HCT116 (cell line): ENCODE measurements around the gene YBX2. TPM values are rescaled to one million over a fixed set of nuclear protein-coding genes. Genes with fewer than 3 reads are reported as not detected.

ENCODE experiments used
- ATAC-seq: fragments of 200-7000 bp; cut with Tn5 transposase; 2 replicates; pipeline ENCODE4 v1.9.1; 2020; ENCODE audit warnings: mild to moderate bottlenecking, moderate library complexity
- BruUV-seq: library from RNA; stranded (reverse); fragments of 400-500 nt; replicated peaks from 2 replicates; lab custom pipeline; 2021; lab: Mats Ljungman, UMichigan
- CTCF ChIA-PET: fragments of 300-600 bp; sonication (Branson Sonifier 250); formaldehyde crosslinking; loops from one replicate; lab custom pipeline; 2021; ENCODE audit warnings: antibody characterized with exemption; lab: Charles Lee
- POLR2A ChIA-PET: fragments of 300-600, 350-600 bp; sonication (Branson Sonifier 250); formaldehyde crosslinking; loops from one replicate; lab custom pipeline; 2021; ENCODE audit warnings: antibody characterized with exemption; lab: Charles Lee
- RAD21 ChIA-PET, 2 experiments: fragments of 300-600 bp; sonication (Branson Sonifier 250); formaldehyde crosslinking; loops; one replicate each; lab custom pipeline; 2023; ENCODE audit warnings: low total read pairs in 2 of 2; ENCODE audit not compliant: uncharacterized antibody in 2 of 2, unreplicated experiment in 2 of 2, low non-redundant PET in 1 of 2; lab: Charles Lee
- DNase-seq: peaks from one replicate; pipeline ENCODE4 v3.0.0-alpha.2; 2010; ENCODE audit warnings: low read depth, low spot score
- H2AFZ ChIP-seq: fragments of 200-600 bp; shearing (Covaris generic), sonication (generic); 2 replicates; pipeline ENCODE4 v1.6.1; 2017; ENCODE audit warnings: low read depth, mixed run types, mixed read lengths, antibody characterized with exemption, low read length; ENCODE audit not compliant: poor library complexity, severe bottlenecking
- H3K27ac ChIP-seq: 2 replicates; pipeline ENCODE4 v1.5.1; 2012; ENCODE audit warnings: low read depth, low read length
- H3K27me3 ChIP-seq: fragments of 200-600 bp; sonication (generic); 2 replicates; pipeline ENCODE4 v1.6.1; 2016; ENCODE audit warnings: mixed run types, low read length, mixed read lengths; ENCODE audit not compliant: insufficient read depth
- H3K36me3 ChIP-seq, 2 experiments: fragments of 200-500 bp in 1 of 2; fragments of 200-600 bp in 1 of 2; sonication (Bioruptor generic) in 1 of 2; sonication (generic) in 1 of 2; 2 replicates each; pipeline versions ENCODE4 v1.5.1 to v1.6.1; 2014 to 2016; ENCODE audit warnings: low read length in 2 of 2, inconsistent platforms in 1 of 2, mixed read lengths in 1 of 2, mixed run types in 1 of 2; ENCODE audit not compliant: insufficient read depth in 2 of 2, control insufficient read depth in 1 of 2
- H3K4me1 ChIP-seq, 2 experiments: fragments of 200-600 bp in 1 of 2; sonication (generic) in 1 of 2; 2 replicates each; pipeline versions ENCODE4 v1.5.1 to v1.6.1; 2012 to 2017; ENCODE audit warnings: low read length in 2 of 2, inconsistent platforms in 1 of 2, mild to moderate bottlenecking in 1 of 2, mixed read lengths in 1 of 2, mixed run types in 1 of 2, moderate library complexity in 1 of 2; ENCODE audit not compliant: insufficient read depth in 2 of 2, control insufficient read depth in 1 of 2
- H3K4me2 ChIP-seq: fragments of 200-600 bp; sonication (generic); 2 replicates; pipeline ENCODE4 v1.6.1; 2017; ENCODE audit warnings: mixed run types, low read length, mixed read lengths
- H3K4me3 ChIP-seq, 2 experiments: fragments of 200-600 bp in 1 of 2; sonication (generic) in 1 of 2; replicated peaks in 1 of 2; 2 replicates each; pipeline ENCODE4 v1.5.1; 2011 to 2016; ENCODE audit warnings: low read length in 2 of 2, control low read depth in 1 of 2, low read depth in 1 of 2, mild to moderate bottlenecking in 1 of 2, mixed read lengths in 1 of 2, mixed run types in 1 of 2
- H3K79me2 ChIP-seq: fragments of 200-600 bp; sonication (generic); 2 replicates; pipeline ENCODE4 v1.6.1; 2017; ENCODE audit warnings: mild to moderate bottlenecking, mixed run types, low read length, moderate library complexity, mixed read lengths; ENCODE audit not compliant: insufficient read depth
- H3K9ac ChIP-seq: fragments of 200-600 bp; sonication (generic); 2 replicates; pipeline ENCODE4 v1.6.1; 2016; ENCODE audit warnings: low read length, mixed read lengths
- H3K9me2 ChIP-seq: fragments of 200-600 bp; sonication (generic), shearing (Covaris generic); 2 replicates; pipeline ENCODE4 v1.6.1; 2017; ENCODE audit warnings: mixed run types, mild to moderate bottlenecking, moderate library complexity; ENCODE audit not compliant: insufficient read depth
- H3K9me3 ChIP-seq, 2 experiments: fragments of 200-500 bp in 1 of 2; fragments of 200-600 bp in 1 of 2; sonication (Bioruptor generic) in 1 of 2; sonication (generic) in 1 of 2; 2 replicates each; pipeline ENCODE4 v1.6.1; 2014 to 2017; ENCODE audit warnings: low read length in 2 of 2, mixed read lengths in 2 of 2, inconsistent platforms in 1 of 2, low read depth in 1 of 2, mild to moderate bottlenecking in 1 of 2, mixed run types in 1 of 2, moderate library complexity in 1 of 2; ENCODE audit not compliant: control insufficient read depth in 1 of 2, insufficient read depth in 1 of 2
- H4K20me1 ChIP-seq: fragments of 200-600 bp; sonication (generic), shearing (Covaris generic); 2 replicates; pipeline ENCODE4 v1.6.1; 2017; ENCODE audit warnings: mixed run types, mild to moderate bottlenecking, moderate library complexity; ENCODE audit not compliant: insufficient read depth
- ATF3 ChIP-seq: IDR thresholded peaks from 2 replicates; pipeline ENCODE4 v1.6.1; 2012
- CBX3 ChIP-seq: IDR thresholded peaks from 2 replicates; pipeline ENCODE4 v1.6.1; 2012; ENCODE audit warnings: low read depth
- CTCF ChIP-seq, 3 experiments: fragments of 200-600 bp in 1 of 3; sonication (generic) in 1 of 3; IDR thresholded peaks in 2 of 3; conservative IDR thresholded peaks in 1 of 3; 2 replicates each; pipeline ENCODE4 v1.5.1; 2012 to 2017; ENCODE audit warnings: low read depth in 2 of 3, low read length in 2 of 3, antibody characterized with exemption in 1 of 3, borderline replicate concordance in 1 of 3, control low read depth in 1 of 3, mild to moderate bottlenecking in 1 of 3, mixed read lengths in 1 of 3, mixed run types in 1 of 3, moderate library complexity in 1 of 3; ENCODE audit not compliant: insufficient read depth in 1 of 3
- ELF1 ChIP-seq: IDR thresholded peaks from 2 replicates; pipeline ENCODE4 v1.6.1; 2012; ENCODE audit warnings: low read depth, borderline replicate concordance
- EZH2 ChIP-seq: fragments of 200-600 bp; sonication (generic); IDR thresholded peaks from 2 replicates; pipeline ENCODE4 v1.6.1; 2017; ENCODE audit warnings: antibody characterized with exemption, mixed run types
- EZH2phosphoT487 ChIP-seq: fragments of 200-600 bp; IDR thresholded peaks from 2 replicates; pipeline ENCODE4 v1.6.1; 2018; ENCODE audit warnings: antibody characterized with exemption, borderline replicate concordance
- FOSL1 ChIP-seq: IDR thresholded peaks from 2 replicates; pipeline ENCODE4 v1.6.1; 2012; ENCODE audit warnings: low read depth
- POLR2A ChIP-seq: IDR thresholded peaks from 2 replicates; pipeline ENCODE4 v1.7.0; 2011; ENCODE audit warnings: borderline replicate concordance; ENCODE audit not compliant: insufficient read depth, insufficient read length; ENCODE audit errors: extremely low read depth
- RAD21 ChIP-seq: IDR thresholded peaks from 2 replicates; pipeline ENCODE4 v1.6.1; 2012; ENCODE audit warnings: low read depth, mild to moderate bottlenecking
- REST ChIP-seq: IDR thresholded peaks from 2 replicates; pipeline ENCODE4 v1.6.1; 2012; ENCODE audit warnings: low read depth
- SIN3A ChIP-seq: IDR thresholded peaks from 2 replicates; pipeline ENCODE4 v1.6.1; 2012; ENCODE audit warnings: low read depth
- SP1 ChIP-seq: IDR thresholded peaks from 2 replicates; pipeline ENCODE4 v1.6.1; 2012; ENCODE audit warnings: low read depth
- SRF ChIP-seq: IDR thresholded peaks from 2 replicates; pipeline ENCODE4 v1.6.1; 2012; ENCODE audit warnings: low read depth
- TCF7L2 ChIP-seq: IDR thresholded peaks from 2 replicates; pipeline ENCODE4 v1.7.0; 2011; ENCODE audit warnings: borderline replicate concordance, inconsistent platforms; ENCODE audit not compliant: insufficient read depth, insufficient read length; ENCODE audit errors: extremely low read depth
- YY1 ChIP-seq: IDR thresholded peaks from 2 replicates; pipeline ENCODE4 v1.6.1; 2011; ENCODE audit warnings: low read length, low read depth, moderate library complexity, mild to moderate bottlenecking; ENCODE audit not compliant: insufficient replicate concordance; ENCODE audit errors: extremely low read depth
- ZFX ChIP-seq: fragments of 450-650 bp; IDR thresholded peaks from 2 replicates; pipeline ENCODE4 v1.6.1; 2017
- ZNF274 ChIP-seq: fragments of 200-500 bp; sonication (Bioruptor generic); IDR thresholded peaks from 2 replicates; pipeline ENCODE4 v1.6.1; 2014; ENCODE audit warnings: mild to moderate bottlenecking, low read depth, low read length, inconsistent platforms
- intact Hi-C: fragments of 100-400 bp; cut with micrococcal nuclease; formaldehyde crosslinking; loops from 2 replicates; pipeline ENCODE4 v1.10.0; 2022
- total RNA-seq: library from RNA; stranded (reverse); gene quantifications from one replicate; pipeline ENCODE4 v1.2.1, GENCODE V29; 2021; ENCODE audit not compliant: unreplicated experiment
- TF ChIP-seq, protein P1 (sequence below): IDR thresholded peaks from 2 replicates; pipeline ENCODE4 v1.6.1; 2011; ENCODE audit warnings: mild to moderate bottlenecking, low read length, moderate library complexity; ENCODE audit not compliant: insufficient replicate concordance; ENCODE audit errors: extremely low read depth

Gene YBX2
- total RNA-seq, 1 experiment from 2014 or later, result 2.3 TPM

DNA sequence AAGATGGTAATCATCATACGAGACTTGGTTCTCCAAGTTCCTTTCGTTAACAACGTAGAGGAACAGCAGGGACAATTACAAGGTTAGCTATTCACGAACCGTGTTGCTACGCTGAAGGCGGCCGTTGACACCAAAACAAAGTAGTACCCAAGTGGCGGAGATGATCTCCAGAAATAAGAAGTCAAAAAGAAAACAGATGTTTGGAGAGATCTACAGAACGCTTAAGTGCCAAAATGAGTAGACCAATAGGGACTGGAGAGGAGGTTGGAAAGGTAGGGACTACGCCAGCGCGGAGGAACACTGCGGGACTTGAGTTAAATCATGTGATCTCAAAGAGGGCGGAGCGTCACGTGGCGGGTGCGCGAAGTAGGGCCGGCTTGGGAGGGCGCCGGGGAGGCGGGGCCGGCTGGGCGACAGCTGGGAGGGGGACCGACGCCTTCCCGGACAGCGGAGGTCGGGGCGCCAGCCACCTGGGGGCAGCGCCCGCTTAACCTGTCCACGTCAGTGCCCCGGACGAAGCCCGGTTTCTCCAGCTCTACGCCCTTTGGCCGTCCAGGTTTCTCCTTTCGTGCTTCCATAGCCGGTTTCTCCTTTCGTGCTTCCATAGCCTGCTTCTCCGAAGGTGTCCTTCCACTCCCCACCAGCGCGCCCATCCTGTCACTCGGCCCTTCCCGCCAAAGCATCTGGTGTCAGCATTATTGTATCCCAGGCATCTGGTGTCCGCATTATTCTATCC is 51.6 kb downstream of the YBX2 start:
- ChIA-PET CTCF (interaction anchor here (0.7 to 1.6 kb wide), 2 partner anchors 9 to 22 kb away, joined by 4 to 5 read pairs; partner anchors contain the start of gene CTDNEP1), RAD21 (no interaction called here), POLR2A (interaction anchor here (1.0 to 2.9 kb wide), 9 partner anchors 8 to 71 kb away, joined by 3 to 13 read pairs (median 4); partner anchors contain the start of genes ACADVL, CTDNEP1, DLG4 and DVL2)
- H3K4me3 ChIP-seq, result peak overlapping the region; percentile 93 to 97
- H2AFZ ChIP-seq, result no peak overlapping the region
- peaks cover 49% of the 10 kb centered on the region for H3K79me2 ChIP-seq
- no TSS peak for BruUV-seq
- DNase-seq (peak; percentile 95), ATAC-seq (peak; percentile 37)
- H3K4me1 ChIP-seq, result peaks cover 17 to 34% of the 10 kb centered on the region in 2 experiments
- no peaks in the 10 kb centered on the region for H3K27me3 ChIP-seq
- no peaks in the 10 kb centered on the region for H3K9me3 ChIP-seq
- peak overlapping the region; percentile 79 for H3K4me2 ChIP-seq
- intact Hi-C loops, result no loop called here
- H4K20me1 ChIP-seq, result no peaks in the 10 kb centered on the region
- H3K27ac ChIP-seq, result peak overlapping the region; percentile 92
- H3K36me3 ChIP-seq, result peaks cover 19 to 36% of the 10 kb centered on the region in 2 experiments; a peak in 3 of 4 replicates
- H3K9me2 ChIP-seq, result no peaks in the 10 kb centered on the region
- peak overlapping the region; percentile 85 for H3K9ac ChIP-seq
- TF ChIP-seq EZH2, result no peak
- no peak; the same call in 1 of the 2 replicates for TF ChIP-seq CBX3
- TF ChIP-seq SP1, result peak; percentile 84
- peak; percentile 76 for TF ChIP-seq TCF7L2
- no peak for TF ChIP-seq YY1
- TF ChIP-seq, protein P1, sequence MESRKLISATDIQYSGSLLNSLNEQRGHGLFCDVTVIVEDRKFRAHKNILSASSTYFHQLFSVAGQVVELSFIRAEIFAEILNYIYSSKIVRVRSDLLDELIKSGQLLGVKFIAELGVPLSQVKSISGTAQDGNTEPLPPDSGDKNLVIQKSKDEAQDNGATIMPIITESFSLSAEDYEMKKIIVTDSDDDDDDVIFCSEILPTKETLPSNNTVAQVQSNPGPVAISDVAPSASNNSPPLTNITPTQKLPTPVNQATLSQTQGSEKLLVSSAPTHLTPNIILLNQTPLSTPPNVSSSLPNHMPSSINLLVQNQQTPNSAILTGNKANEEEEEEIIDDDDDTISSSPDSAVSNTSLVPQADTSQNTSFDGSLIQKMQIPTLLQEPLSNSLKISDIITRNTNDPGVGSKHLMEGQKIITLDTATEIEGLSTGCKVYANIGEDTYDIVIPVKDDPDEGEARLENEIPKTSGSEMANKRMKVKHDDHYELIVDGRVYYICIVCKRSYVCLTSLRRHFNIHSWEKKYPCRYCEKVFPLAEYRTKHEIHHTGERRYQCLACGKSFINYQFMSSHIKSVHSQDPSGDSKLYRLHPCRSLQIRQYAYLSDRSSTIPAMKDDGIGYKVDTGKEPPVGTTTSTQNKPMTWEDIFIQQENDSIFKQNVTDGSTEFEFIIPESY, result no peak
- no peak; the same call in 1 of the 2 replicates for TF ChIP-seq RAD21
- no peak for TF ChIP-seq ZFX
- no peak for TF ChIP-seq CTCF (IDR thresholded peaks at IDR 0.05 in 2 of 3, conservative IDR thresholded peaks at IDR 0.05 in 1 of 3; ENCODE audit: borderline replicate concordance in 1 of 3, insufficient read depth in 1 of 3, low read depth in 2 of 3, low read length in 2 of 3)
- peak; percentile 46; the same call in 1 of the 2 replicates for TF ChIP-seq ELF1
- TF ChIP-seq FOSL1, result peak; percentile 44
- no peak for TF ChIP-seq POLR2A
- no peak for TF ChIP-seq EZH2phosphoT487
- peak; percentile 96 for TF ChIP-seq SIN3A
- no peak for TF ChIP-seq ZNF274
- TF ChIP-seq ATF3, result no peak
- no peak for TF ChIP-seq REST
- no peak for TF ChIP-seq SRF
